Ramos (cell line): ENCODE measurements around the gene BOC.

Source experiments
- in situ Hi-C: fragments of 300-500 bp; cut with MboI; formaldehyde crosslinking; loops from one replicate; pipeline ENCODE4 v1.14.3; 2022; ENCODE audit warnings: low sequenced_read_pairs; ENCODE audit not compliant: unreplicated experiment

The BOC gene

GRCh38 chr3:113221721-113222257 is 10.4 kb downstream of the BOC start:
- in situ Hi-C loops = no loop called here

GRCh38 chr3:113222451-113223086 is 11.2 kb downstream of the BOC start:
- in situ Hi-C loops = no loop called here

- in situ Hi-C loops = no loop called here
These were observed 12.3 kb downstream of the BOC start for GRCh38 chr3:113223475-113224281.

DNA sequence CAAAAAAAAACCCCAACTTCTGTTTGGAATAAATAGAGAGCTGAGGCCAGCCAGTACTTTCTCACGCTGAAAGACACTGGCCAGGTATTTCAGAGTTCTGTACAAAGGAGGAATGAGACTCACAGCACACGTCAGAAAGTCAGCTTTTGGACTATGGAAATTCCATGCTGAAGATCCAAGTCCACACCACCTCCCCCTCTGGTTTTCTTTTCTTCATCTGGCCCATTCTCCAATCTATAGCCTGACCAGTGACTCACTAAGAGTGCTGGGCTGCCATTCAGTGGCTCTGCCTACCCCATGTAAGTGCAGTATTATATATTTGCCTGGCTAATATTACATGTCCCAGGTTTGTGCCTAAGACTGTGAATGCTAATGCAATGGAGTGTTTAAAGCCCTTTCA is 13.9 kb downstream of the BOC start:
- in situ Hi-C loops = no loop called here

GRCh38 chr3:113226491-113226890 is 15.1 kb downstream of the BOC start:
- in situ Hi-C loops = no loop called here

- in situ Hi-C loops = no loop called here
These were observed 15.8 kb downstream of the BOC start for GRCh38 chr3:113227146-113227545.

GRCh38 chr3:113228498-113229286 is 17.3 kb downstream of the BOC start:
- in situ Hi-C loops = no loop called here

DNA sequence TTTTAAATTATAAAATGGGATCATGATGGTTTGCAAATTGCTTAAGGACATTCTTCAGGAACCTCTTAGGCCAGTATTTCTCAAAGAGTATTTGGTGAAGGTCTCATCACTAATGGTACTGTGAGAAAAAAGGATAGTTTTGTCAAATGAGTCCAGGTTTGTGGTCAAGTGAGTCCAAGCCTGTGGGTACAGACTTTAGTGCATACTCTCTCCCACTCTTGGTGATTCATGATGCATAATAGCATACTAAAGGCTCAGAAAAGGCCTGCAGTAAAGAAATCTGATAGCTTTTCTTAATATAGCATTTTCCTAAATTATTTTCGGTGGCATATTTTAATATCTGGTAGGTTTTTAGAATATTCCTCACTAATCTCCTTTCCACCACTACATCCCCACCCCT is 20.0 kb downstream of the BOC start:
- in situ Hi-C loops = no loop called here

- in situ Hi-C loops = no loop called here
These were observed 20.5 kb downstream of the BOC start for GRCh38 chr3:113231827-113232253.

DNA sequence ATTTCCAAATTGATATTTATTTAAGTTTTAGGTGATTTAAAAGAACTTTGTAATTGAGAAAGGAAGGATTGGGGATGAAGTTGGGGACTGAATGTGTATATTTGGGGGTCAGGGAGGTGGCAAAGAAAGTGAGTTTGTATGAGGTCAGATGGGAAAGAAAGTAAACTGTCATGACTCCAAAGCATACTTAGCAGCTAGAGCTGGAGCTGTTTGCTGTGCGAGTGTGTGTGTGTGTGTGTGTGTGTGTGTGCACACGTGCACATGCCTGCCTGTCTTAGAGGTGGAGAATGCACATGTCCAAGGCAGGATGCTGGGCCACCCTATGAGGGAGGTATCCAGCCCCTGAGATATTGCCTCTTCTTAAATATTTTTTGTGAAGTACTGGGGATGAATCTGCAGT is 21.0 kb downstream of the BOC start:
- in situ Hi-C loops = no loop called here

DNA sequence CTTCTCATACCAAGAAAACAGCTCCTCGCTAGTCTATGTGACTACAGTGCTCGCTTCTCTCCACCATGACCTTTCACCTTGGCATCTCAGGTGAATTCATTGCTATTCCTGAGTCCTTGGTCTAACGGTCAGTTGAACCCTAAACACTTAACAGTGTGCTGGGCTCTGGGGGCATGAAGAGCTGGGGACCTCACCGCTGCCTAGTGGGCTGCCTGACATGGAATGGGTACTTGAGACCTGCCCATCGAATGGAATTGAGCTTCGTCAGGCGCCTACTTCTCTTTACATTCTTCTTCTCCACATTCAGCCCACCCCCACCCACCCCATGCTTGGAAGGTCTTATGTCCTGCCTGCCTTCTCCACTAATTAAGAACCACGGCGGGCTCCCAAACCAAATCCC is 22.1 kb downstream of the BOC start:
- in situ Hi-C loops = no loop called here

- in situ Hi-C loops = no loop called here
These were observed 22.7 kb downstream of the BOC start for GRCh38 chr3:113234028-113234427.

DNA sequence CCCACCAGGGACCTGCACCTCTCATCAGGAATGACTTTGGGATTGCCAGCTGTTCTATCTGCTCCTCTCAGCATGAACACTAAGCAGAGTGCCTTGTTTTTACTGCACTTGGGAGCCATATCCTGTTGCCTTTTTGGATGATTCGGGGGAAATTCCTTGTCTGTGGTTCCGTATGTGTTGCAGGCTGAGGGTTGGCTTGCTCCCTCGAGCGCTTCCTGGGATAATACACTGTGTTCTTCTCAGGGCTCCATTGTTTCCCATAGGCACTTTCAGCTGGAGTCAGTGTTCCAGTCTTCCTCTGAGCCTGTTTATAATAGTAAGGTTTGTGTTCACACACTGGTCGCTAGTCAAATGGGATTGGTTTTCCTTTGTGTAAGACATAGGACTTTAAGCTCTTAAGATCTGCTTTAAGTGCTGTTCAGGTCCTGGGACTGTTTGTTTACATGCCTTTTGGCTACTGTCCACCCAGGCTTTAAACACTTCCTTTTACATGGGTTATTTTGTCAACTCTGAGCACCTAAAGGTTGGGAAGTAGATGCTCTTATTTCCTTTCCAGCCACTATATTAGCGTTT is 23.4 kb downstream of the BOC start:
- in situ Hi-C loops = no loop called here

DNA sequence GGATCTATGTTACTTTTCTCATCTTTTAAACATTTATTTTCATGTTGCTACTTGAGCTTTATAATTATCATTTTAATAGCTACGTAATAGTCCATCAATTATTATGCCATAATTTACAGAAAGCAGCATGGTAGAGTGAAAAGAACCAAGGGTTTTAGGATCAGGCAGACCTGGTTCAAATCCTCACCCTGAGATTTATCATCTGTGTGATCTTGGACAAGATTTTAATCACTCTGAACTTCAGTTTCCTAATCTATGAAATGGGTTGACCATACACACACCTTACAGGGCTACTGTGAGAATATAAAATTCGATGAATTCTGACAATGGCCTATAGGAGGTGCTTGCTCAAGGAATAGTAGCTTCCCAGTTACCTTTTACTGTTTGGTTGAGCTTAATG is 27.1 kb downstream of the BOC start:
- in situ Hi-C loops = no loop called here

DNA sequence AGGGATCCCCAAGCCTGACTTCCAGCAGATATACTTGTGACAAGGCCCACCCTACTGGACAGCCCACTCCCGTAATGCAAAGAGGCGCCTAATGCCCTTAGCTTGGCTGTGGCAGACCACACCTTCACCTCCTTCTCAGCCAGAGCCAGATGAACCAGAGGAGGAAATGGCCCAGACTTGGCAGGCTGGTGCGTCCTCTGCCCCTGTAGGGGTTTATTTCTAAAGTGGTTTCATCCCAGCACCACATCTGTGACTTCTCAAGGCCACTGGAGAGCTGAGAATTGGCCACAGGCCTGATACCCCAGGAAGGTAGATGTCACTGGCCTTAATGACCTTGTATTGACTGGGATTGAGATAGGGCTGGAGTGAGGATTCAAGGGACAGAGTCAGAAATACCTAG is 29.5 kb downstream of the BOC start:
- in situ Hi-C loops = no loop called here

DNA sequence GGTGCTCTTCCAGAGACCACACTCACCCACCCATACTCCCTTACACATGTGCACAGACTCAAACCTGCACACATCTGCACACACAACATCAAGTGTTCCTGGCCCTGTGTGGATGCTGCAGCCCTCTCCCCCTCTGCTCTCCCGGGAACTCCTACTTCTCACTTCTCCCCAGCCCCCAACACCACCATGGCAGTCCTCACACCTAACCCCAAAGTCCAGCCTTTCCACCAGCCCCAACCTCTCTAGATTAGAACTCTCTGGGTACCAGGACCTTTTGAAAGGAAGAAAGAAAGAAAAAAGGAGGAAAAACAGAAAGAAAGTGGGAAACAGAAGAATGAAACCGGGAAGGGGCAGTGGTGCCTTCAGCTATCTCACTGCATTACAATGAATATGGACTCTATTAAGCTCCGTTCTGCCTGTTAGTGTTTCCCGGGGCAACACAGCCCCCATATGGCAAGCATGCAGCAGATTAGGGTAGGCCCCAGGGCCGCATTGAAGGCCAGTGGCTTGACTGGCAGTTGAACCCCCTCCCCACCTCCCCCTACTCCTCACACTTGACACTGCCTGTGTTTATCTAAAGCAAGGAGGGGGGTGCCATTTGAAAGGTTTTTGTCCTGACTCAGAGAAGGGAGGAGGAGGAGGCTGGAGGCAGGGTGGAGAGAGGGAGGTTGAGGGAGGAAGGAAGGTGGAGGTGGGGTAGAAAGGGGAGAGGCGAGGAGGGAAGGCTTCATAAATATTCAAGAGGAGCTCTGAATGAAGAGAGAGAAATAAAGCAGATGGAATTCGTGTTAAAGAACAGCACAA is 30.1 kb downstream of the BOC start:
- in situ Hi-C loops = no loop called here

DNA sequence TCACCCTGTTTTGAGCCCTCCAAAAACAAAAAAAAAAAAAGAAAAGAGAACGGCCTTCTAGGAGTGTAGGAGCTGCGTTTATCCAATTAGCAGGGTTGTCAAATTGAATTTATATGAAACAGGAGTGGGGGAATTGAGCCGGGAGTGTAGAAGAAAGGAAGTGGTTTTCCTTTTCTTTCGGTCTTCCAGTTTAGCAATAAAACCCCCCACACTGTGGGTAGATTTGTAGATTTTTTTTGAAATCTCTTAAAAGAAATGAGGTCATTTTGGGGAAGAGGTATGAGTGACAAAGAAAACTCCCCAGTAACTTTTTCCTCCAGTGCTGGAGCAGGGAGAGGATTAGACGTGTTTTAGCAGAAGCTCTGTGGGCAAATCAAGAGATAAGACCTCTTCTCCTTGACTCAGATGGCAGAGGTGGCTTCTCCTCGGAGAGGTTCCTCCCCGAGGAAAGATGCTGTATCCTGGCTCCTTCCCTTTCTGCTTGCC is 30.8 kb downstream of the BOC start:
- in situ Hi-C loops = no loop called here

DNA sequence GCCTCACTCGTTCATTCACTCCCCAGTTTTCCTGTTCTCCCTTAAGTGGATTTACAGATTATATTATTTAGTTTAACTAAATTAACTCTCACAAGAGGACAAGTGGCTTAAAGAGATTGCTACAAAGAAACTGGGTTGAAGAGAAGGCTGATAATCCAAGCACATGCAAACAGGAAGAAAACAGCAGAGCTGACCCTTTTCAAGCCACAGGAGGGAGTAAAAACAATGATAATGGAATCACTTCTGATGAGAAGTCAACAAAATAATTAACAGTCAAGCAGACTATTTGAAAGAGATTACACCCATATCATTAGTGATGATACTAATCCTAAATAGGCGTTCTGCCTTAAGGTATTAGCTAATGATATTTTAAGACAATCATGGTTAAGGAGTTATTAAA is 31.7 kb downstream of the BOC start:
- in situ Hi-C loops = no loop called here

DNA sequence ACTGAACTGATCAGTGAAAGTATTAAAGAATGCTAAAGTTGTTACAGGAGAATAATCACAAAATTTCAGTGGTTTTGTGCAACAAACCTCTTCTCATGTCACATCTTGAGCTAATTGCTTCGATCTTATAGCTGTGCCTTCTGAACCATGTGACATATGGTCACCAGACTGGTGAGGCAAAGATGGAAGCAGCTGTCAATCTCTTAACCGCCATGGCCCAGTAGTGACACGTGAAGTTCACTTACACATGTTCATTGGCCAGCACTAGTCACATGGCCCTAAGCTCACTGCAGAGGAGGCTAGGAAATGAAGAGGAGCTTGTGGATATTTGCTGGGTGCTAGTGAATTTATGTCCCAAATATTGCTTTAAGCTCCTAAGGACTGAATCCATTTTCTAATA is 32.5 kb downstream of the BOC start:
- in situ Hi-C loops = no loop called here

DNA sequence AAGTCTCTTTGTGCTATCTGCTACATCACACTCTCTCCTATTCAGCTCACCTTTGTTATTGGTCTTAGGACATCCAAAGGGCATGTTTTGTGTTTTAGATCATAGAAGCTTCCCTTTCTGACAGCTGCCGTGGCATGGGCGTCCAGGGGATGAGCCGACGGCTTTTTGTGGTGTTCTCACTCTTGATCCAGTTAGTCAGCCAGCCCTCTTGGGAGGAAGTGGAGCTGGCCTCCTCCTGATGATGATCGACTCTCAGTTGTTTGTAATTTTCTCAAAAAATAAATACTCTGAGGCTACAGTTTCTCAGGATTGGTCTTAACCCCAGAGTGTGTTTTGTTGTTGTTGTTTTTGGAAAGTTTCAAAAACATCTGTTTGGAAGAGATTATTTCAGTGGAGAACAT is 34.4 kb downstream of the BOC start:
- in situ Hi-C loops = no loop called here
